Head of caudate nucleus (tissue), 42 donors: ENCODE results near the gene ELK3.
"Not testable (repeated sequence)": the region's sequence is repeated elsewhere in the genome, so short reads cannot be mapped to it uniquely, and the experiment has no call there.

Source experiments
- DNase-seq, 42 donors: peaks; one replicate each; pipeline versions ENCODE4 v3.0.0 to v3.0.0-alpha.2; 2020 to 2021; ENCODE audit warnings: mixed read lengths in 7 of 42
- intact Hi-C: fragments of 100-400 bp; cut with DNase I; formaldehyde crosslinking; loops from one replicate; pipeline ENCODE4 v1.15.0; 2022

Gene ELK3

GRCh38 chr12:96274331-96274730, 80.2 kb downstream of the ELK3 start:
- intact Hi-C loops, result no loop called here
- no peak for DNase-seq

DNA sequence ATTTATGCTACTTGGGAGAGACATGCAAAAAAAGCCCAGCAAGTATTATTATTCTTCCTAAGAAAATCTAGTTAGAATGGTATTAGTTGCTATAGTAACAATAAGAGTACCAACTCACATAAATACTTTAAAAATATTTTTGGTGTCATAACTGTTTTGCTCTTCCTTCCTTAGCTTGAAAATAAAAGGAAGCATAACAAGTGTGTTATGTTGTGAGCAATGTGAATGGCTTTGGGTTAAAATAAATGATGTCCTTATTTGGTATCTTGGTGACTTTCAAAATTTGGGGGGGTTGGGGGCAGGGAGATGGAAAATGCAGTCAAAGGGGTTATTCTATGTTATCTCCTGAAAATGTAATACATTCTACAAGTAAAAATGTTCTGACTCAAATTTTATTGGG, 91.0 kb downstream of the ELK3 start:
- intact Hi-C loops, result no loop called here

DNA sequence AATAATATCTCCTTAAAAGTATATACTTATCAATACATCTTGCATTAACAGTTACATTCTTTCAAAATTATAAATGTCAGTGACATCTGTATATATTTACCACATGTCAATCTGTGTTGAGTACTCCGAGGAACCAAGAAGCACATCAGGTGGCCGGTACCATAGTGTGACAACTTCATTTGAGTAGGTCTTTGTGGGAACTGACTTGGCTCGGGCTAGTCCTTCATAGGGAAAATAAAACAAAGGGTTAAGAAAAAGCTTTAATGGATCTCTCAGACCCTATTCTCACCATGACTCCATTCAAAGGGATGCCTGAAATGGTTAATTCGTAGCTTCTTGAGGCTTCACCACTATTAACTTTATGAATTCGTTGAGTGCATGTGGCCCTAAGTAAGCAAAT, 94.9 kb downstream of the ELK3 start:
- intact Hi-C loops, result no loop called here
- DNase-seq, result no peak

More for the DNA sequence above, 91.0 kb downstream of the ELK3 start:
- DNase-seq, result no peak

DNA sequence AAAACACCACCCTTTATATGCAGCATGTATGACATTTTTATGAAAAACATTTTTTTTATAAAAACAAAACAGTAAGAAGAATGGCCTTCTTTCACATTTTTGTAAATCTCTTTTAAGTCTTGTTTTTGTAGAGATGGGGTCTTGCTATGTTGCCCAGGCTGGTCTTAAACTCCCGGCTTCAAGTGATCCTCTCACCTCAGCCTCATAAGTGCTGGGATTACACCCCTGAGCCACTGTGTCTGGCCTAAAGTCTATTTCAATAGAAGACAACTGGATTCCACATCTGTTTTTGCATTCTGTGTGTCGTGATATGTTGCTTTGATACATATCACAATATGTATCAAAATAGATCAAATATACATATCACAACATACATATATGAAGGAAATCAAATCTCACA, 98.9 kb downstream of the ELK3 start:
- DNase-seq, result no peak
- intact Hi-C loops, result no loop called here

DNA sequence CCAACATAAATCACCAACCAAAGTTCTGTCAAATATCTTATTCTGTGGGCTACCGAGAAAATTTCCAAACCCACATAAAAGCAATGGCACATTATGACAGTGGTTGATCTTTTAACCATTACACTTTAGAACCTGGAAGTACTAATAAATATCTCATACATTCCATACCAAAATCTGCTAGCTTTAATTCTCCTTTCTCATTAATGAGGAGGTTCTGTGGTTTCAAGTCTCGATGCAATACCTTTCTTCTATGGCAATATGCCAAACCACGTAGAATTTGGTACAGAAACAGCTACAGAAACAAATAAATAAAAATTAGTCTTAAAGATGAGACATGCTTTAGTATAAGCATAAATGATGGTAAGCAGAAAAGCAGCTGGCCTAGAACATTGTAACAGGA, 100.7 kb downstream of the ELK3 start:
- no peak for DNase-seq
- intact Hi-C loops, result no loop called here

DNA sequence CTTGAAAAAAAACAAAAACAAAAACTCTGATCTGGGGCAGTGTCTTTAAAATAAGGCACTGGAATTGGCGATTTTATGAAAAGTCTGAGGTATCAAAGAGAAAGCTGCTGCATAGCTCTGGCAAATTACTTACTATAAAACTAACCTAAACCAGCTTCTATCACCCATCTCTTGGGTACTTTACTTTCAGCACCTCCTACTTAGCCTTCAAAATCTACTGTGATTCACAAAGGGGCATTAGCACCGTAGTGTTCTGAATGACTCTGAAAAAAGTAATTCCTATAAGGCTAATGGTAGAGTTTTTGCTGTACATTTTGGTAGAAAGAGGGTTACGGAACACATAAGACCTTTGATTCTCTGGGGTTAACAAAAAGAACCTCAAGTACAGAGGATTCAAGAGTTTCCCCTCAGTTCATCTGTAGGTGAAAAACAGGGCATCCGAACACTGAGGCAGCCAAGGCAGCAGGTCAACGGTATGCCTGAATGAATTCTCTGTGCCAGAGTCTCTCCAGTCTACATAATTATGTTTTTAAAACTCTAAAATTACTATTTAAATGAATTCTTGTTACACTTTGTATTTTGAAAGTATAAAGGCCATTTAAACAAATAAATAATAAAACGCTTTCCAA, 101.5 kb downstream of the ELK3 start:
- DNase-seq, result no peak
- intact Hi-C loops, result no loop called here

- DNase-seq, result no peak
- intact Hi-C loops, result no loop called here
These were observed 103.3 kb downstream of the ELK3 start for GRCh38 chr12:96297504-96297903.

GRCh38 chr12:96300064-96300463, 105.9 kb downstream of the ELK3 start:
- intact Hi-C loops, result no loop called here
- DNase-seq, result no peak

- intact Hi-C loops, result no loop called here
- no peak for DNase-seq
These were observed 107.6 kb downstream of the ELK3 start for GRCh38 chr12:96301732-96302131.

DNA sequence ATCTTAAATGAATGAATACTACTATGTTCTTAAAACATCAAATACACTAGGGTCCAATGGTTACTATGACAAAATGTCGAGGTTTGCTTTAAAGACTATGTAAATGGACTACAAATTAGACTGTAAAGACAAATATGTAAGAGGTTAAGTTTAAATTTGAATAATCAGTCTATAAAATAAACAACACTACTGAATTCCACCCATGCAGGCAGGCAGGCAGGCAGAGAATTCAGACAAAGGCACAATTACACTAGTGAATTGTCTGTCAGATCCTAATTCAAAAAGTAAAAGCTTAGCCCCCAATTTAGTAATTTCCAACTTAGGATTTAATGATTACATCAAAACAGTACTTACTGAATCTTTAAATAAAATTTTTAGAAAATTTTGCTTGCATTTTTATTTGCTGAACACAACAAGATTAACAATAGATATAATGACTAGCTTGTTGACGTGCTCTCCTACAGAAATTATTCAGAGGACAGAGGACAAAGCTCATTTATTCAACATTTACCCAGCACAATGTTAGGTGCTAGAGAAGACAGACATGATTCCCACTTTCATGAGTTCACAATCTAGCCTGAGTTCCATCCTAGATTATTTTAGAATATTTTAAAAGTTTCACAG, 108.6 kb downstream of the ELK3 start:
- intact Hi-C loops, result no loop called here
- peak in 5 of 42 donors; percentile 24 to 37 (median 29) for DNase-seq

GRCh38 chr12:96303653-96304052, 109.5 kb downstream of the ELK3 start:
- peak in 1 of 42 donors; percentile 37 for DNase-seq
- intact Hi-C loops, result no loop called here

DNA sequence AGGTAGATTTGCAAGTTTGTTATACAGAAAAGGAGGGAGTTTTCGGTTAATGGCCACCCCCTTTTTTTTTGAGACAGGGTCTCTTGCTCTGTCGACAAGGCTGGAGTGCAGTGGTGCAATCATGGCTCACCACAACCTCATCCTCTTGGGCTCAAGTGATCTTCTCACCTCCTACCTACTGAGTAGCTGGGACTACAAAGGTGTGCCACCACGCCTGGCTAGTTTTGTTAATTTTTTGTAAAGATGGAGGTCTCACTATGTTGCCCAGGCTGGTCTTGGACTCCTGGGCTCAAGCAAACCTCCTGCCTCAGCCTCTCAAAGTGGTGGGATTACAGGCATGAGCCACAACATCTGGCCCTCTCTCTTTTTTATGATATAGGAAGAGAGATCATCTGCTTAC, 111.5 kb downstream of the ELK3 start:
- intact Hi-C loops, result no loop called here
- no peak for DNase-seq

DNA sequence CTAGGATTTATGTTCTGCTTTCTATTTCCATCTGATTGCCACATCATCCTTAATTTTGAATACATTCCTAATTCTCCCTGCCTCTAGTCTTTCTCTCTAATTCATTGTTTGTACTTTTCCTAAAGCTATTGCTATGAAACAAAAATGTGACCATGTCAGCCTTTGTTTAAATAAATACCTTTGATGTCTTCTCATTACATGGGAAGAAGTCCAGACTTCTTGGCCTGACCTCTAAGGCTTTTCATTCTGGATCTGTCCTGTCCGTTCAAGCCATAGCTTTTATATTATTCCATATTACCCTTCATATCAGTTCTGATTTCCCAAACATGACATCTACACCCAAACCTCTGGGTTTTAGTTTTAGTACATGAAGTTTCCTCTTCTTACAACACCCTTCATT, 114.7 kb downstream of the ELK3 start:
- intact Hi-C loops, result no loop called here
- no peak for DNase-seq

GRCh38 chr12:96310067-96310466, 115.9 kb downstream of the ELK3 start:
- intact Hi-C loops, result loop anchor here (5.0 kb wide), 1 partner anchor 87 kb away; no protein-coding TSS in a partner anchor
- DNase-seq, result no peak

- no peak for DNase-seq
- intact Hi-C loops, result loop anchor here (5.0 kb wide), 1 partner anchor 86 kb away; no protein-coding TSS in a partner anchor
These were observed 117.0 kb downstream of the ELK3 start for GRCh38 chr12:96311191-96311590.

GRCh38 chr12:96313606-96314005, 119.4 kb downstream of the ELK3 start:
- intact Hi-C loops, result loop anchor here (5.0 kb wide), 1 partner anchor 84 kb away; no protein-coding TSS in a partner anchor
- DNase-seq, result no peak

GRCh38 chr12:96314723-96315122, 120.5 kb downstream of the ELK3 start:
- intact Hi-C loops, result loop anchor here (5.0 kb wide), 1 partner anchor 83 kb away; no protein-coding TSS in a partner anchor
- DNase-seq, result peak in 15 of 42 donors; percentile 17 to 68 (median 33)

DNA sequence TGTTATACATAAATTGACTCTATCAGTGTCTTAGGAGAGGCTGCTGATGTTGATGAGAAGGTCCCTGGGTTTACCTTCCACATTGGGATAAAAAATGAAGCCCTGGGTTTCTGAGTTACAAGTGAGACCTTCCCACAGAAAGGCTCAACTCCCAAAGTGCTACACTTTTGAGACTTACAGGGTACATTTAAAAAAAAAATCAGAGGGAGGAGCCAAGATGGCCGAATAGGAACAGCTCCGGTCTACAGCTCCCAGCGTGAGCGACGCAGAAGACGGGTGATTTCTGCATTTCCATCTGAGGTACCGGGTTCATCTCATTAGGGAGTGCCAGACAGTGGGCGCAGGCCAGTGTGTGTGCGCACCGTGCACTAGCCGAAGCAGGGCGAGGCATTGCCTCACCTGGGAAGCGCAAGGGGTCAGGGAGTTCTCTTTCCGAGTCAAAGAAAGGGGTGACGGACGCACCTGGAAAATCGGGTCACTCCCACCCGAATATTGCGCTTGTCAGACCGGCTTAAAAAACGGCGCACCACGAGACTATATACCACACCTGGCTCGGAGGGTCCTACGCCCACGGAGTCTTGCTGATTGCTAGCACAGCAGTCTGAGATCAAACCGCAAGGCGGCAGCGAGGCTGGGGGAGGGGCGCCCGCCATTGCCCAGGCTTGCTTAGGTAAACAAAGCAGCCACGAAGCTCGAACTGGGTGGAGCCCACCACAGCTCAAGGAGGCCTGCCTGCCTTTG, 121.7 kb downstream of the ELK3 start:
- DNase-seq, intact Hi-C loops: not testable (repeated sequence)

DNA sequence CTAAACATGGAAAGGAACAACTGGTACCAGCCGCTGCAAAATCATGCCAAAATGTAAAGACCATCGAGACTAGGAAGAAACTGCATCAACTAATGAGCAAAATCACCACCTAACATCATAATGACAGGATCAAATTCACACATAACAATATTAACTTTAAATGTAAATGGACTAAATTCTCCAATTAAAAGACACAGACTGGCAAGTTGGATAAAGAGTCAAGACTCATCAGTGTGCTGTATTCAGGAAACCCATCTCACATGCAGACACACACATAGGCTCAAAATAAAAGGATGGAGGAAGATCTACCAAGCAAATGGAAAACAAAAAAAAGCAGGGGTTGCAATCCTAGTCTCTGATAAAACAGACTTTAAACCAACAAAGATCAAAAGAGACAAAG, 123.6 kb downstream of the ELK3 start:
- intact Hi-C loops, DNase-seq: not testable (repeated sequence)
